Measurements from ENCODE around the gene FRMD4A.

DNA sequence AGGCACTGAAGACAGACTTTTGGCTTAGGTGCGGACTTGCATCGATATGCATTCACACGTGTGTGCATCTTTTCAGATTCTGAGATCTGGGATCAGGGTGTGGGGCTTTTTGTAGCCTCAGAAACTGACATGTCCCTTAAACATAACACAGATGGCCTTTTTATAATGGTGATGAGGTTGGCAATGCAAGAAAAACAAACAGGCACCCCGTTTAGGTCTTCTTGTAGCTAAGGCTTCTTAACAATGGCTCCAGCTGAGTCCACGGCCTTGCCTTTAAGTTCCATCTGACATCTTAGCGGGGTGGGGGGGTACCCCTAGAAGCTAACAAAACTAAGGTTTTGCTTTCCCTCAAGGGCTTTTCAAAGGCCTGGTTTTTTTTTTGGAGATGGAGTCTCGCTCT lies 597.7 kb downstream of the FRMD4A start:
- no peak for TF ChIP-seq POLR2A (IDR thresholded peaks at IDR 0.05)
- TF ChIP-seq CTCF (IDR thresholded peaks at IDR 0.05), result no peak
